IMR-90 (cell line): ENCODE results near the gene ABCC8. TPM values are rescaled to one million over a fixed set of nuclear protein-coding genes. Genes with fewer than 3 reads are reported as not detected.

Experiments used
- ATAC-seq: fragments of 200-7000 bp; cut with Tn5 transposase; 2 replicates; pipeline ENCODE4 v1.9.1; 2020; ENCODE audit warnings: low read depth, mild to moderate bottlenecking, moderate library complexity
- BruUV-seq: library from RNA; stranded (reverse); fragments of 400-500 nt; replicated peaks from 2 replicates; lab custom pipeline; 2021; lab: Mats Ljungman, UMichigan
- CTCF ChIA-PET: fragments of 300-600 bp; formaldehyde crosslinking; extraction: SDS; loops from one replicate; lab custom pipeline; 2021; ENCODE audit warnings: antibody characterized with exemption; lab: Yijun Ruan, JAX
- POLR2A ChIA-PET: fragments of 300-600 bp; sonication (Branson Sonifier 250); formaldehyde crosslinking; loops from one replicate; lab custom pipeline; 2022; ENCODE audit warnings: antibody characterized with exemption; ENCODE audit not compliant: unreplicated experiment; lab: Charles Lee
- DNase-seq: peaks from one replicate; pipeline ENCODE4 v3.0.0; 2013
- H2AFZ ChIP-seq: replicated peaks from 2 replicates; pipeline ENCODE3; 2013; ENCODE audit warnings: low read length, mild to moderate bottlenecking; ENCODE audit not compliant: poor library complexity
- H2AK5ac ChIP-seq: 2 replicates; pipeline ENCODE4 v1.6.1; 2013; ENCODE audit warnings: low read depth, low read length, inconsistent platforms
- H2AK9ac ChIP-seq: replicated peaks from 2 replicates; pipeline ENCODE3; 2013; ENCODE audit warnings: mild to moderate bottlenecking, low read depth, low read length, moderate library complexity; ENCODE audit not compliant: poor library complexity
- H2BK120ac ChIP-seq: 2 replicates; pipeline ENCODE4 v1.6.1; 2013; ENCODE audit warnings: low read depth, low read length, inconsistent platforms
- H2BK15ac ChIP-seq: 3 replicates; pipeline ENCODE4 v1.6.1; 2013; ENCODE audit warnings: low read depth, low read length, inconsistent platforms
- H2BK20ac ChIP-seq: 2 replicates; pipeline ENCODE4 v1.6.1; 2013; ENCODE audit warnings: low read depth, mild to moderate bottlenecking, inconsistent platforms, low read length, moderate library complexity
- H2BK5ac ChIP-seq: 2 replicates; pipeline ENCODE4 v1.6.1; 2013; ENCODE audit warnings: mild to moderate bottlenecking, low read depth, low read length, inconsistent platforms; ENCODE audit not compliant: poor library complexity, severe bottlenecking
- H3K14ac ChIP-seq: replicated peaks from 2 replicates; pipeline ENCODE4 v1.6.1; 2013; ENCODE audit warnings: low read depth, low read length, inconsistent platforms
- H3K18ac ChIP-seq: 2 replicates; pipeline ENCODE4 v1.6.1; 2013; ENCODE audit warnings: low read depth, low read length, control low read depth
- H3K23ac ChIP-seq: 2 replicates; pipeline ENCODE4 v1.6.1; 2013; ENCODE audit warnings: low read depth, low read length, inconsistent platforms
- H3K27ac ChIP-seq: 2 replicates; pipeline ENCODE4 v1.5.1; 2013; ENCODE audit warnings: mild to moderate bottlenecking, control low read depth, low read length; ENCODE audit not compliant: insufficient read depth
- H3K27me3 ChIP-seq: 2 replicates; pipeline ENCODE4 v1.6.1; 2013; ENCODE audit warnings: low read length; ENCODE audit not compliant: control insufficient read depth, insufficient read depth
- H3K36me3 ChIP-seq: 2 replicates; pipeline ENCODE4 v1.6.1; 2013; ENCODE audit warnings: low read length, mixed read lengths; ENCODE audit not compliant: control insufficient read depth, insufficient read depth
- H3K4ac ChIP-seq: 2 replicates; pipeline ENCODE4 v1.6.1; 2013; ENCODE audit warnings: low read depth, low read length, inconsistent platforms
- H3K4me1 ChIP-seq: 2 replicates; pipeline ENCODE4 v1.6.1; 2013; ENCODE audit warnings: low read length, mixed read lengths; ENCODE audit not compliant: control insufficient read depth, insufficient read depth
- H3K4me2 ChIP-seq: 2 replicates; pipeline ENCODE4 v1.6.1; 2013; ENCODE audit warnings: low read depth, mild to moderate bottlenecking, control low read depth, low read length, moderate library complexity
- H3K4me3 ChIP-seq: 2 replicates; pipeline ENCODE4 v1.5.1; 2013; ENCODE audit warnings: low read depth, mild to moderate bottlenecking, control low read depth, low read length, moderate library complexity; ENCODE audit not compliant: insufficient read depth
- H3K56ac ChIP-seq: 2 replicates; pipeline ENCODE4 v1.6.1; 2013; ENCODE audit warnings: low read length, inconsistent platforms; ENCODE audit not compliant: insufficient read depth; ENCODE audit errors: extremely low read depth
- H3K79me1 ChIP-seq, 2 experiments: 2 replicates each; pipeline ENCODE4 v1.6.1; 2013; ENCODE audit warnings: low read length in 2 of 2, inconsistent platforms in 1 of 2, low read depth in 1 of 2
- H3K9ac ChIP-seq: 2 replicates; pipeline ENCODE4 v1.6.1; 2013; ENCODE audit warnings: low read depth, low read length, control low read depth
- H3K9me1 ChIP-seq: 2 replicates; pipeline ENCODE4 v1.6.1; 2013; ENCODE audit warnings: low read length, inconsistent platforms; ENCODE audit not compliant: insufficient read depth
- H3K9me3 ChIP-seq: 2 replicates; pipeline ENCODE4 v1.6.1; 2013; ENCODE audit warnings: low read length; ENCODE audit not compliant: control insufficient read depth, insufficient read depth
- H4K20me1 ChIP-seq: 2 replicates; pipeline ENCODE4 v1.6.1; 2013; ENCODE audit warnings: low read length, inconsistent platforms; ENCODE audit not compliant: insufficient read depth
- H4K5ac ChIP-seq: 2 replicates; pipeline ENCODE4 v1.6.1; 2013; ENCODE audit warnings: mild to moderate bottlenecking, low read depth, low read length, control low read depth
- H4K8ac ChIP-seq, 2 experiments: 2 replicates each; pipeline ENCODE4 v1.6.1; 2013; ENCODE audit warnings: low read depth in 2 of 2, low read length in 2 of 2, control low read depth in 1 of 2, inconsistent platforms in 1 of 2
- H4K91ac ChIP-seq: 2 replicates; pipeline ENCODE4 v1.6.1; 2013; ENCODE audit warnings: low read depth, low read length, inconsistent platforms; ENCODE audit not compliant: insufficient read depth
- BHLHE40 ChIP-seq: fragments of 150-350 bp; IDR thresholded peaks from 2 replicates; pipeline ENCODE4 v1.6.1; 2016; ENCODE audit warnings: mild to moderate bottlenecking, low read depth, low read length
- CEBPB ChIP-seq: IDR thresholded peaks from 2 replicates; pipeline ENCODE4 v1.6.1; 2012; ENCODE audit warnings: low read depth, low read length, improper control_type of control experiment
- CHD1 ChIP-seq: IDR thresholded peaks from 2 replicates; pipeline ENCODE4 v1.6.1; 2012; ENCODE audit warnings: low read depth, low read length, improper control_type of control experiment
- CTCF ChIP-seq: conservative IDR thresholded peaks from 2 replicates; pipeline ENCODE4 v1.5.1; 2012; ENCODE audit warnings: mild to moderate bottlenecking, low read depth, low read length, improper control_type of control experiment
- ELK1 ChIP-seq: fragments of 150-350 bp; IDR thresholded peaks from 2 replicates; pipeline ENCODE4 v1.6.1; 2016; ENCODE audit warnings: low read depth, mild to moderate bottlenecking, low read length, moderate library complexity, borderline replicate concordance
- FOS ChIP-seq: fragments of 150-350 bp; IDR thresholded peaks from 2 replicates; pipeline ENCODE4 v1.6.1; 2016; ENCODE audit warnings: low read depth, low read length
- MAFK ChIP-seq: IDR thresholded peaks from 2 replicates; pipeline ENCODE4 v1.6.1; 2012; ENCODE audit warnings: low read depth, low read length, improper control_type of control experiment
- MAZ ChIP-seq: IDR thresholded peaks from 2 replicates; pipeline ENCODE4 v1.6.1; 2012; ENCODE audit warnings: low read depth, mild to moderate bottlenecking, low read length, improper control_type of control experiment, moderate library complexity, borderline replicate concordance
- MXI1 ChIP-seq: IDR thresholded peaks from 2 replicates; pipeline ENCODE4 v1.6.1; 2012; ENCODE audit warnings: low read depth, mild to moderate bottlenecking, low read length, moderate library complexity, borderline replicate concordance
- NFE2L2 ChIP-seq: fragments of 150-350 bp; IDR thresholded peaks from 2 replicates; pipeline ENCODE4 v1.6.1; 2016; ENCODE audit warnings: low read depth, mild to moderate bottlenecking, low read length
- POLR2A ChIP-seq: IDR thresholded peaks from 2 replicates; pipeline ENCODE4 v1.6.1; 2012; ENCODE audit warnings: mild to moderate bottlenecking, low read depth, low read length
- RAD21 ChIP-seq: IDR thresholded peaks from 2 replicates; pipeline ENCODE4 v1.6.1; 2012; ENCODE audit warnings: low read length, improper control_type of control experiment
- RCOR1 ChIP-seq: IDR thresholded peaks from 2 replicates; pipeline ENCODE4 v1.6.1; 2012; ENCODE audit warnings: mild to moderate bottlenecking, low read length, improper control_type of control experiment; ENCODE audit not compliant: insufficient replicate concordance
- RFX5 ChIP-seq: IDR thresholded peaks from 2 replicates; pipeline ENCODE4 v1.8.0; 2012; ENCODE audit warnings: low read depth, mild to moderate bottlenecking, low read length, moderate library complexity
- SMC3 ChIP-seq: fragments of 150-350 bp; IDR thresholded peaks from 2 replicates; pipeline ENCODE4 v1.6.1; 2016; ENCODE audit warnings: low read depth, mild to moderate bottlenecking, antibody characterized with exemption, low read length, moderate library complexity
- USF2 ChIP-seq: fragments of 150-350 bp; IDR thresholded peaks from 2 replicates; pipeline ENCODE4 v1.6.1; 2017; ENCODE audit warnings: mild to moderate bottlenecking, antibody characterized with exemption, low read length, low read depth
- WGBS, 2 experiments: methylation state at CpG; one replicate each; pipeline versions ENCODE4 v1.1.5 to v1.1.7; 2013; ENCODE audit warnings: missing lambda C conversion rate in 2 of 2; ENCODE audit not compliant: insufficient read length in 1 of 2; ENCODE audit errors: extremely low coverage in 2 of 2; 5-methylcytosine and 5-hydroxymethylcytosine counted together
- dilution Hi-C: fragments of 300-500 bp; cut with HindIII; formaldehyde crosslinking; loops from one replicate; pipeline ENCODE4 v1.14.3; 2018; ENCODE audit warnings: low sequenced_read_pairs; ENCODE audit not compliant: unreplicated experiment
- in situ Hi-C: fragments of 300-500 bp; cut with MboI; formaldehyde crosslinking; loops from 3 replicates; pipeline ENCODE4 v1.14.3; 2019; ENCODE audit warnings: low sequenced_read_pairs, inconsistent platforms, mixed read lengths
- intact Hi-C: fragments of 100-400 bp; cut with micrococcal nuclease; formaldehyde crosslinking; loops from 2 replicates; pipeline ENCODE4 v1.10.0; 2022
- polyA plus RNA-seq, 3 experiments: library from polyadenylated mRNA; depleted of rRNA; stranded (reverse); fragments of >200 nt; gene quantifications; 2 replicates each; pipeline ENCODE4 v1.2.3, GENCODE V29; 2012; ENCODE audit warnings: low replicate concordance in 1 of 3
- total RNA-seq: library from RNA; depleted of rRNA; stranded (reverse); fragments of >200 nt; gene quantifications from 2 replicates; pipeline ENCODE4 v1.2.3, GENCODE V29; 2012

Gene ABCC8
- total and polyA plus RNA-seq, 2 of the 4 experiments (the other 2 are of a cell fraction), result not detected

GRCh38 chr11:17408641-17409040 lies 68.0 kb downstream of the ABCC8 start:
- H4K91ac ChIP-seq, result no peak overlapping the region
- no peak overlapping the region for H3K4ac ChIP-seq
- no peak overlapping the region for H2BK120ac ChIP-seq
- no peak overlapping the region for H2AK9ac ChIP-seq
- H3K18ac ChIP-seq, result no peak overlapping the region
- no peaks in the 10 kb centered on the region for H3K36me3 ChIP-seq
- H3K23ac ChIP-seq, result no peak overlapping the region
- no peak for TF ChIP-seq BHLHE40
- no peak for TF ChIP-seq MXI1
- TF ChIP-seq SMC3, result no peak
- no peak for TF ChIP-seq RFX5
- TF ChIP-seq RAD21, result no peak
- no peak for TF ChIP-seq POLR2A
- TF ChIP-seq FOS, result no peak
- TF ChIP-seq CHD1, result no peak
- no peak for TF ChIP-seq NFE2L2
- TF ChIP-seq MAFK, result no peak
- TF ChIP-seq ELK1, result no peak
- TF ChIP-seq USF2, result no peak
- TF ChIP-seq CTCF, result no peak
- no peak for TF ChIP-seq CEBPB
- TF ChIP-seq RCOR1, result no peak
- no peak for TF ChIP-seq MAZ
- H2BK15ac ChIP-seq, result no peak overlapping the region
- intact Hi-C loops (no loop called here), in situ Hi-C loops (no loop called here), dilution Hi-C loops (no loop called here)
- no peak overlapping the region for H4K5ac ChIP-seq
- no CpG with 5 or more reads among the region's 7 CpGs for WGBS, 2 experiments
- H4K20me1 ChIP-seq, result no peaks in the 10 kb centered on the region
- H2BK20ac ChIP-seq, result no peak overlapping the region
- ATAC-seq (no peak), DNase-seq (no peak)
- BruUV-seq, result no TSS peak
- no peak overlapping the region for H3K4me3 ChIP-seq
- H3K56ac ChIP-seq, result no peak overlapping the region
- H3K14ac ChIP-seq, result no peak overlapping the region
- H3K27ac ChIP-seq, result no peak overlapping the region
- H2AFZ ChIP-seq, result no peak overlapping the region
- 0 out of 2 replicates have a peak, but pooled peaks cover 3% of the 10 kb centered on the region for H3K9me3 ChIP-seq
- H3K27me3 ChIP-seq, result peaks cover 2% of the 10 kb centered on the region; the same call in 1 of the 2 replicates
- H3K9me1 ChIP-seq, result no peaks in the 10 kb centered on the region
- CTCF ChIA-PET, result no interaction called here
- no peak overlapping the region for H4K8ac ChIP-seq
- H2BK5ac ChIP-seq, result no peak overlapping the region
- no peak overlapping the region for H3K9ac ChIP-seq
- H3K79me1 ChIP-seq, result no peaks in the 10 kb centered on the region
- H2AK5ac ChIP-seq, result no peak overlapping the region
- POLR2A ChIA-PET, result no interaction called here
- H3K4me2 ChIP-seq, result no peak overlapping the region
- H3K4me1 ChIP-seq, result no peaks in the 10 kb centered on the region
